ENCODE data around the gene FAM107B.

The FAM107B gene

DNA sequence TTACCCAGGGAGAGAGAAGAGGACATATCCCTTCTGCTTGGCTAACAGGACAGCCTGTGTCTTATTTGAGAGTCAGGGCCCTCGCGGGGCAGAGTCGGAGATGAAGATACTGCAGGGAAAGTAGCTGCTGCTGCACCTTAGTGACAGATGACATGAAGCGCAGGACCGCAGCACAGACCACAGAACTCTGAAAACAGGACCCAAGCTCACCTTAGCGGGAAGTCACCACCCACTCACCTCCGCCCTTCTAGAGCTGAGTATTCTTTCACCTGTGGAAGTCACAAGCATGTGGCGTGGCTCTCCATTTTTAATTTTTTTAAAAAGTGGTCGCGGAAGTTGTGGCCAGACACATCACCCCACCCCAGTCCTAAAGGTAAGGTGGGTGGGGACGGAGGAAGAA, 191.4 kb downstream of the FAM107B start:
- TF ChIP-seq, protein P1, sequence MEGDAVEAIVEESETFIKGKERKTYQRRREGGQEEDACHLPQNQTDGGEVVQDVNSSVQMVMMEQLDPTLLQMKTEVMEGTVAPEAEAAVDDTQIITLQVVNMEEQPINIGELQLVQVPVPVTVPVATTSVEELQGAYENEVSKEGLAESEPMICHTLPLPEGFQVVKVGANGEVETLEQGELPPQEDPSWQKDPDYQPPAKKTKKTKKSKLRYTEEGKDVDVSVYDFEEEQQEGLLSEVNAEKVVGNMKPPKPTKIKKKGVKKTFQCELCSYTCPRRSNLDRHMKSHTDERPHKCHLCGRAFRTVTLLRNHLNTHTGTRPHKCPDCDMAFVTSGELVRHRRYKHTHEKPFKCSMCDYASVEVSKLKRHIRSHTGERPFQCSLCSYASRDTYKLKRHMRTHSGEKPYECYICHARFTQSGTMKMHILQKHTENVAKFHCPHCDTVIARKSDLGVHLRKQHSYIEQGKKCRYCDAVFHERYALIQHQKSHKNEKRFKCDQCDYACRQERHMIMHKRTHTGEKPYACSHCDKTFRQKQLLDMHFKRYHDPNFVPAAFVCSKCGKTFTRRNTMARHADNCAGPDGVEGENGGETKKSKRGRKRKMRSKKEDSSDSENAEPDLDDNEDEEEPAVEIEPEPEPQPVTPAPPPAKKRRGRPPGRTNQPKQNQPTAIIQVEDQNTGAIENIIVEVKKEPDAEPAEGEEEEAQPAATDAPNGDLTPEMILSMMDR (IDR thresholded peaks at IDR 0.05; ENCODE audit: low read length, missing control alignments) = no peak
- H3K4me3 ChIP-seq (replicated peaks; ENCODE audit: low read depth, low read length) = no peak overlapping the region
- DNase-seq (ENCODE audit: low read depth) = no peak

- TF ChIP-seq, protein P1 (IDR thresholded peaks at IDR 0.05; ENCODE audit: low read length, missing control alignments) = no peak
- no peak overlapping the region for H3K4me3 ChIP-seq (replicated peaks; ENCODE audit: low read depth, low read length)
- DNase-seq (ENCODE audit: low read depth) = no peak
These were observed 193.0 kb downstream of the FAM107B start for GRCh38 chr10:14581553-14582321.

DNA sequence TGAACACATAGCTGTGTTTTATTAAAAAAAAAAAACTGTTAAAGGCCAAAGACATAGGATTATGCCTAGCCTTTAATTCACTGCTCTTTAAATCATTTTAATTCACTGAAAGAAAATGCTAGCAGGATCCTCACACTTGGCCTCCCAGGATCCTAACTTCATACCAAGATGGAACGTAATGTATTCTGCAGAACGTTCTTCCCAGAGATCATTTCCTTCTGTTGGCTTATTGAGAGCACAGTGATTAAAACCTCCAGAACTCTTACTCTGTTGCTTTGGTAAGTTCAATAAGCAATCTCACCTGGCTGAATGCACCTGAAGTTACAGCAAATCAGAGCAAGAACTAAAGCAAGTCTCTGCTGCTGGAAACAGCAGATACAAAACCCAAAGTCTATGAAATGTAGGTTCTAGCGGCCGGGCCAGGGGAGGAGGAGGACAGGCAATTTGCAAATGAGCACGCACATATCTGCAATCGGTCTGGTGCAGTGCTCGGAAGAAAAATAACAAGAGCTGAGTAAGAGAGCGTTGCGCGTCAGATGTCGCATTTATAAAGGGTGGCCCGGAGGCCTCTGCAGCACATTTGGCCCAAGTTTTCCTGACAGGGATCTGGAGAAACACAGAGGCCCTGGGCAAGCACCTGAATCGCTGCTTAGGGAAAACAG, 193.9 kb downstream of the FAM107B start:
- no peak overlapping the region for H3K4me3 ChIP-seq (replicated peaks; ENCODE audit: low read depth, low read length)
- no peak for DNase-seq (ENCODE audit: low read depth)
- TF ChIP-seq, protein P1 (IDR thresholded peaks at IDR 0.05; ENCODE audit: low read length, missing control alignments) = no peak

- TF ChIP-seq, protein P1 (IDR thresholded peaks at IDR 0.05; ENCODE audit: low read length, missing control alignments) = no peak
- peak; percentile 66 for DNase-seq (ENCODE audit: low read depth)
- H3K4me3 ChIP-seq (replicated peaks; ENCODE audit: low read depth, low read length) = no peak overlapping the region
These were observed 195.3 kb downstream of the FAM107B start for GRCh38 chr10:14579405-14579804.

GRCh38 chr10:14578060-14578952, 196.4 kb downstream of the FAM107B start:
- H3K4me3 ChIP-seq (replicated peaks; ENCODE audit: low read depth, low read length) = peak overlapping the region; percentile 28
- DNase-seq (ENCODE audit: low read depth) = peak; percentile 81
- TF ChIP-seq, protein P1 (IDR thresholded peaks at IDR 0.05; ENCODE audit: low read length, missing control alignments) = no peak

DNA sequence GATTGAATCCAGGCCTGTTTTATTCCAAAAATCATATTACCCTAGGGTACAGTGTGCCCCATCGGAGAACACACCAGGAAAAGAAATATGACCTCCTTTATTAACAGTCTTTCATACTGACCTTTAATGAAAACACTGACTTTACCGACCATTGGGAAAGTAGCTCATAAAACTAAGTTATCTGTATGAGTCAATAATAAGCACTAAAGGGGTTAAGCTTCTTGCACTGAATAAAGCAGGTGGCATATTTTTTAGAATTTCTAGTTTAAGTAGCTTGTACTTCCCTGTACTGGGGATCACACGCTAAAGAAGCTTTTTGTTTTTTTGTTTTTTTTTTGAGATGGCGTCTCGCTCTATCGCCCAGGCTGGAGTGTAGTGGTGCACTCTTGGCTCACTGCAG, 199.8 kb downstream of the FAM107B start:
- TF ChIP-seq, protein P1 (IDR thresholded peaks at IDR 0.05; ENCODE audit: low read length, missing control alignments) = no peak
- no peak for DNase-seq (ENCODE audit: low read depth)
- no peak overlapping the region for H3K4me3 ChIP-seq (replicated peaks; ENCODE audit: low read depth, low read length)

Measured in fibroblast of pulmonary artery (primary cell).